G401.6 (cell line): Measurements from ENCODE around the gene RCAN1.

Source experiments
- FAIRE-seq: peaks from 2 replicates; lab custom pipeline; 2012; peaks lifted over from hg19 to GRCh38; lab: Jason Lieb, UNC

RCAN1 gene

GRCh38 chr21:34614628-34615486 lies at the start of gene RCAN1:
TSS of gene RCAN1 (minus strand) at chr21:34615113. CDS start at chr21:34615011, 102 bp downstream.
- peak; percentile 73 for FAIRE-seq

- no peak for FAIRE-seq
Measured at GRCh38 chr21:34661848-34662247, 46.9 kb upstream of the RCAN1 start.

GRCh38 chr21:34653522-34653921 lies 38.6 kb upstream of the RCAN1 start:
- no peak for FAIRE-seq

- FAIRE-seq = no peak
Measured at GRCh38 chr21:34651642-34652041, 36.7 kb upstream of the RCAN1 start.

DNA sequence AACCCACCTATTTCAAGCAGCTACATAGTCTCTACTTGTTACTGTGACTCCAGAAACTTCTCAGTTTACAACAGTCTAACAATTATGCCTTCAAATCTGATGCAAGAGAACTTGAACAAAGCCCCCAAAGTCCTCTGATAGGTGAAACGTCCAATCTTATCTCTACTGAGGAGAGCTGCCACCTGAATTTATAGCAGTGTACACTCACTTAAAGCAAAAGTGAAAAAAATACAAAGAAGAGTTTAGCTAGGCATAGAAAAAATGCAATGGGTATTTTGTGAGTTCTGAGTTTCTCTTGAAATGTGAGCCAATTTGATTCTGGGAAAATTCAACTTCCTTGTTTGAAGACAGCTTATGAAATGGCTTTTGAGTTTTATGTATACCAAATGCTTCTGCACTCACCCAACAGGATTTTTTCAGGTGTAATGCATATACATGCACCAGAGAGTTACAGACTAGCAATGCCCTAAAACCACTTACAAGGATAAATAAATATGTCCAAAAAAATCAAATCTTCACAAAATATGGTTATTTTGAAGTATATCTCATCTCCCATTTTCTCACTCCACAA lies 36.0 kb upstream of the RCAN1 start:
- no peak for FAIRE-seq

DNA sequence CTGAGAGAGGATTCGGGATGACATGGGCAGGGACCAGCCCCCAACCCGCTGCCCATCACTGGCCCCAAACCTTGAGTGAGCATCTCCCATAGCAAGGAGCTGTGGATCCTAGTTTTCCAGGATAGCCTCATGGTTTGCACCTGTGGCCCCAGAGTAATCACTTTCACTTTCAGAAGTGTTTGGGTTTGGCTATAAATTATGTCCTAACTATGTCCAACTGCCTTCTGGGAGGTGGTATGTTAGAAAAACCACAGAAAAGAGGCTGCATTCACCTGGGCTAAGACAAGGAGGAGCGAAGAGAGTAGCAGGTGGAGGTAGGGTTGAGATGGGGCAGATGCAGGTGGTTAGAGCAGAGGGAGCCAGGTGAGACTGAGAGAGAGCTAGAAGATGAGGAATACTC lies 34.5 kb upstream of the RCAN1 start:
- FAIRE-seq = no peak

GRCh38 chr21:34648739-34649297 lies 33.9 kb upstream of the RCAN1 start:
- FAIRE-seq = no peak

- FAIRE-seq = no peak
Measured at GRCh38 chr21:34647555-34647954, 32.6 kb upstream of the RCAN1 start.

DNA sequence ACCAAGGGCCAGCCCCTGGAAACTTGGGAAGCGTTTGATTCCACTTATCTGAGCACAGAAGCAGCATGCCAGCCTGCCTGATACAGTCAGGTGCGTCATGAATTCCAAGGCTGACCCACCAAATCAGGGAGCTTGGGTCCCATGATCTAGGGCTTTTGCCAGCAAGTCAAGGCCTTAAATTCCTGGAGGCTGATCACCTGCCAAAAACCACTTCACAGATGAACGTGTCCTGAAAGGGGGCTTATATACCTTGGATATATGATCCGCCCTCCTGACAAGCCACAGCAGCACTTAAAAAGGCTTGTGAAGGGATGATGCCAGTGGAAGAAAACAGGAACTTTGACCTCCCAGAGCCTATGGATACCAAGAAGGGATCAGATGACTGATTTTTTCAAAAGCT lies 29.9 kb upstream of the RCAN1 start:
- no peak for FAIRE-seq

DNA sequence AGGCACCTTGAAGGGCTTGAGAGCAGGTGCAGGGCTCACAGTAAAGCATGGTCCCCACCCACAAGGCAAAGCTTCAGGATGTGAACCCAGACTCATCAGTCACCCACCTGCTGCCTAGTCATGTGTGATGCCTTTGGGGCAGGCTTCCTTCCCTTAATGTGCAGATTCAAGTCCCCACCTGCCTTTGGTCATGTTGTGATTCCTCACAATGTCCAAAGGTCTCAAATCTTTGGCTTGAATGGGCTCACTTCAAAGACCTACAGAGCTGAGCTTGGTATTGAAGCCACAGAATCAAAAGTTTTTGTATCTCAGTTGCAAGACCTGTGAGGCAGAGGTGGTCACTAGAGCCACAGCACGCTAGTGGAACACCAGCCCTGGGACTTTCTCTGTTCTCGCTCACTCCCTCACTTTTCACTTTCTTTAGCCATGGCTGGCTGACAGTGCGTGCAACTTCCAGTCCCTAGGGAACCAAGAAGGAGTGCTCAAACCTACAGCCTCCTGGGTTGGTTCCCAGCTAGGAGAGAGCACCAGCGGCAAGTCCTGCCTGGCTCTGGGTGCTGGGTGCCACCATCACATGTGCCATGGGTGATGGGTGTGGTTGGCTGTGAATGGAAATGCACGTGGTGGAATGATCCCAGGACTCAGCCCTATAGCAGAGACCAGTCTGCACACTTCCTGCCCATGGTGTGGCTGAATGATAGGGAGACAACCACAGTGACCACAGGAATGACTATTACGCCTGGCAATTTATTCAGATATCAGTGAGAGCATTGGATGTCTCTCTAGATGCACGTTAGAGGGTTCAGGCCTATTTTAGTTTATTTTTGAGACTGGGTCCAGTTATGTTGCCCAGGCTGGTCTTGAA lies 27.5 kb upstream of the RCAN1 start:
- FAIRE-seq = no peak

- no peak for FAIRE-seq
Measured at GRCh38 chr21:34640858-34641257, 25.9 kb upstream of the RCAN1 start.

DNA sequence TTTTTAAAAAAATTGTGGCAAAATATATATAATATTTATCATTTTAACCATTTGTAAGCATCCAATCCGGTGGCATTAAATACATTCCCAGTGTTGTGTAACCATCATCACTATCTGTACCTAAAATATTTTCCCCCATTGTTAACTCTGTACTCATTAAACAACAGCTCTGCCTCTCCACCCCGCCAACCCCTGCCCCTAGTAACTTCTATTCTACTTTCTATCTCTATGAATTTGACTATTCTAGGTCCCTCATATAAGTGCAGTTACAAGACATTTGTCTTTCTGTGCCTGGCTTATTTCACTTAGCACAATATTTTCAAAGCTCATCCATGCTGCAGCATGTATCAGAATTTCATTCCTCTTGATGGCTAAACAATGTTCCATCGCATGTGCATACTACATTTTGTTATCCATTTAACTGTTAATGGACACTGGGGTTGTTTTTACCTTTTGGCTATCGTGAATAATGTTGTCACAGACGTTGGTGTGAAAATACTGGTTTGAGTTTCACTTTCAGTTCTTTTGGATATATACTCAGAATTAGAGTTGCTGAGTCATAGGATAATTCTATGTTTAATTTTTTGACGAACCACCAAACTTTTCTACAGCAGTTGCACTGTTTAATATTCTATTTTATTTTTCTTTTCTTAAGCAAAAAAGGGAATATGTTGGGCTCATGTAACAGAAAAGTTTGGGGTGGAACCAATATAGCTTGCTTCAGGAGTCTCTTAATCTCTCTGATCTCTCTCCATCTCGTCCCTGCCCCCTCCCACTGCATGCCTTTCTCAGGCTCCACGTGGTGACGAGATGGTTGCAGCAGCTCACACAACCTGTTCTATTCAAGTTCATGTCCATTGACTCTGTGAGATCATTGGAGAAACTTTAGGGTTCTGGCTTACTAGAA lies 25.2 kb upstream of the RCAN1 start:
- no peak for FAIRE-seq

DNA sequence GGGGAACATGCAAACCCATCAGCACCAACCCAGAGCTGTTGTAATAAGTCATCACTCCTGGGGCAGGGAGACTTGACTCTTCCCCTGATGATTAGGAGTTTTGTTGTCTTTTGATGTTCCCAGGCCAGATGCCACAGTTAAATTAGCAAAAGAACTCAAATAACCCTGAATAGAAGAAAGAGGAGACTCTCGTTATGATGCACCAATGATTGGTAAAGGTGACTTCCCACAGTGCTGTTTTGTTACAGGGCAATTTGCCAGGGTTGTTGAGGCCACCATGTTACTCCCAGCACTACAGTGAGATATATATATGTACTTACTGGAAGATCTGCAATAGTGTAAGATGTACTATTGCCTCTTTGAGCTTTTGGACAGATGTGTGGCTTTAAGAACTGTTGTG lies 24.3 kb upstream of the RCAN1 start:
- no peak for FAIRE-seq

DNA sequence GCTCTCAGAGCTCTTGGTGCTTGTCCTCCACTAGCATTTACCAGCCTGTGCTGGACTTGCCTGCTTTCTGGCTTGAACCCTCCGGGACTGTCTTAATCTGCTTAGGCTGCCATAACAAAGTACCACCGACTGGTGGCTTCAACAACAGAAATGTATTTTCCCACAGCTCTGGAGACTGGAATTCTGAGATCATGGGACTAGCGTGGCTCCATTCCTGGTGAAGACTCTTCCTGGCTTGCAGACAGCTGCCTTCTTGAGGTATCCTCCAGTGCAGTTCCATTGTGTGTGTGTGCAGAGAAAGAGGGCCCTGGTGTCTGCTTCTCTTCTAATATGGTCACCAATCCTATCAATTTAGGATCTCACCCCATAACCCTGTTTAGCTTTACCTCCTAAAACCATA lies 22.0 kb upstream of the RCAN1 start:
- no peak for FAIRE-seq

GRCh38 chr21:34635307-34635706 lies 20.4 kb upstream of the RCAN1 start:
- FAIRE-seq = no peak

GRCh38 chr21:34632498-34632897 lies 17.6 kb upstream of the RCAN1 start:
- no peak for FAIRE-seq

GRCh38 chr21:34630536-34631143 lies 15.7 kb upstream of the RCAN1 start:
- peak; percentile 78 for FAIRE-seq

- no peak for FAIRE-seq
Measured at GRCh38 chr21:34626131-34626530, 11.2 kb upstream of the RCAN1 start.

DNA sequence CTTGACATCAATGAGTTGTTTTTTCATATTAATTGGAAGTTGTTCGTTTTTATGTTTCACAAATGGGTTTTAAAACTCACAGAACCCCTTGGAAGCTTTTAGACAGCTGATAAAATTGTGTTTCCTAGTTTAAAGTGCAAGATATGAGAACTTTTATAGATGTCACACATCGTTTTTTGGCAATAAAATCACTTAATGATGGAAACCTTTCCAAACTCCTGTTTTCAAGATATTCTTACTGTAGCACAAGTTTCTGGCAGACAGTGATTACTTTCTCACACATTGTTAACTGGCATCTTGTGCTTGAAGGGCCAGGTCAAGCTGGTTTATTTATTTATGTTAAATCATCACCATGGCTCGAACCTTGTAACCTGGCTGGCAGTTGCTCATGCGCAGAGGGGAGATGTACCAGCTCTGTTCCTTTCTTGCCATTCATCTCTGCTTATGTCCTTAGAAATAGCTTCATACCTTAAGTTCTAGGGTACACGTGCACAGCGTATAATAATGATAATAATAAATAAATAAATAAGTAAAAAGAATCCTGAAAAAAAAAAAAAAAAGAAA lies 10.2 kb upstream of the RCAN1 start:
- no peak for FAIRE-seq

- FAIRE-seq = no peak
Measured at GRCh38 chr21:34623516-34623915, 8.6 kb upstream of the RCAN1 start.
